BE2C (cell line): ENCODE data around the gene CEP128.
"Not testable (repeated sequence)": the region's sequence is repeated elsewhere in the genome, so short reads cannot be mapped to it uniquely, and the experiment has no call there.

Source experiments
- DNase-seq: peaks from one replicate; pipeline ENCODE4 v3.0.0-alpha.2; 2020
- H3K27me3 ChIP-seq: fragments of 250-450 bp; sonication (Bioruptor Pico); 2 replicates; pipeline ENCODE4 v1.5.1; 2020; ENCODE audit warnings: mild to moderate bottlenecking
- H3K36me3 ChIP-seq: fragments of 250-450 bp; sonication (Bioruptor Pico); 2 replicates; pipeline ENCODE4 v1.5.1; 2020; ENCODE audit warnings: mild to moderate bottlenecking
- H3K4me1 ChIP-seq: fragments of 250-450 bp; sonication (Bioruptor Pico); 2 replicates; pipeline ENCODE4 v1.5.1; 2020
- H3K4me3 ChIP-seq: 2 replicates; pipeline ENCODE4 v1.5.1; 2011; ENCODE audit warnings: low read depth, low read length
- H3K9me3 ChIP-seq: fragments of 250-450 bp; sonication (Bioruptor Pico); 2 replicates; pipeline ENCODE4 v1.5.1; 2020
- TF ChIP-seq, protein P1 (sequence below): IDR thresholded peaks from 2 replicates; pipeline ENCODE4 v1.5.1; 2012; ENCODE audit warnings: mild to moderate bottlenecking, low read depth, low read length

The CEP128 gene

DNA sequence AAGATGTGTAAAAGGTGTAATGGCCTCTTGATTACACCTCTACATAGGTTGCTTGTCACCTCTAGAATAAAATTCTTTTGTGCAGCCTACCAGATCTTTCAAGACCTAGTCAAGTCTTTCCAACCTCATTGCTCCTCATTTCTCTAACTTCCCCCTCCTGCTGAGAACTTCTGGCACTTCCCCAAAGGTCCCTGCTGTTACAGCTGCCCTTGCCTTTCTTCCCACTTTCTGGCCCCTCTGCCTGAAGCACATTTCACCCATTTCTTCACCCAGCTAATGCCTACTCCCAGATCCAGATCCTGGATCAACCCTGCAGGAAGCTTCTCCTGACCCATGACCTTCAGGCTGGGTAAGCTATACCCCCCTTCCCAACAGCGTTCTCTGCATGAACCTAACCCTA, 15.4 kb upstream of the CEP128 start:
- H3K4me3 ChIP-seq = no peak overlapping the region
- TF ChIP-seq, protein P1, sequence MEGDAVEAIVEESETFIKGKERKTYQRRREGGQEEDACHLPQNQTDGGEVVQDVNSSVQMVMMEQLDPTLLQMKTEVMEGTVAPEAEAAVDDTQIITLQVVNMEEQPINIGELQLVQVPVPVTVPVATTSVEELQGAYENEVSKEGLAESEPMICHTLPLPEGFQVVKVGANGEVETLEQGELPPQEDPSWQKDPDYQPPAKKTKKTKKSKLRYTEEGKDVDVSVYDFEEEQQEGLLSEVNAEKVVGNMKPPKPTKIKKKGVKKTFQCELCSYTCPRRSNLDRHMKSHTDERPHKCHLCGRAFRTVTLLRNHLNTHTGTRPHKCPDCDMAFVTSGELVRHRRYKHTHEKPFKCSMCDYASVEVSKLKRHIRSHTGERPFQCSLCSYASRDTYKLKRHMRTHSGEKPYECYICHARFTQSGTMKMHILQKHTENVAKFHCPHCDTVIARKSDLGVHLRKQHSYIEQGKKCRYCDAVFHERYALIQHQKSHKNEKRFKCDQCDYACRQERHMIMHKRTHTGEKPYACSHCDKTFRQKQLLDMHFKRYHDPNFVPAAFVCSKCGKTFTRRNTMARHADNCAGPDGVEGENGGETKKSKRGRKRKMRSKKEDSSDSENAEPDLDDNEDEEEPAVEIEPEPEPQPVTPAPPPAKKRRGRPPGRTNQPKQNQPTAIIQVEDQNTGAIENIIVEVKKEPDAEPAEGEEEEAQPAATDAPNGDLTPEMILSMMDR = no peak
- H3K4me1 ChIP-seq = no peaks in the 10 kb centered on the region
- no peaks in the 10 kb centered on the region for H3K27me3 ChIP-seq
- DNase-seq = no peak
- H3K9me3 ChIP-seq = no peaks in the 10 kb centered on the region
- no peaks in the 10 kb centered on the region for H3K36me3 ChIP-seq

DNA sequence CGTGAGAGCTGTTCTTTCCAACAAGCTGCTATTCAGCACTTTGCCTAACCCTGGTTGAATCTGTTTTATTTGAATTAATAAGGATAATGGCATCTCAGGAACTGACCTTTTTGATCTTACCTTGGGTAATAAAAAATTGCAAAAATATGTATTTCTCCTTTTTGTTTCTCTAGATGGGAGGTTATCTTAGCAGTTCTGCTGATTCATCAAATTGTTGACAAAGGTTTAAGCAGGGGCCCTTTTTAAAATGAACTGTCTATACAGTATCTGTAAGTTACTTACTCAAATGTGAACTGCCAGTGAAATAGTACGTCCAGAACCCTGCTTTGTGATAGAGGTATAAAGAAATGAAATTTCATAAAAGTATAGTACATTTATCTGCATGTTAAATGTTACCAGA, 14.6 kb upstream of the CEP128 start:
- Histone ChIP-seq H3K9me3 (no peaks in the 10 kb centered on the region), H3K36me3 (no peaks in the 10 kb centered on the region), H3K27me3 (no peaks in the 10 kb centered on the region; the same call in 1 of the 2 replicates), H3K4me1 (no peaks in the 10 kb centered on the region), H3K4me3 (no peak overlapping the region)
- DNase-seq = no peak
- TF ChIP-seq, protein P1 = no peak

DNA sequence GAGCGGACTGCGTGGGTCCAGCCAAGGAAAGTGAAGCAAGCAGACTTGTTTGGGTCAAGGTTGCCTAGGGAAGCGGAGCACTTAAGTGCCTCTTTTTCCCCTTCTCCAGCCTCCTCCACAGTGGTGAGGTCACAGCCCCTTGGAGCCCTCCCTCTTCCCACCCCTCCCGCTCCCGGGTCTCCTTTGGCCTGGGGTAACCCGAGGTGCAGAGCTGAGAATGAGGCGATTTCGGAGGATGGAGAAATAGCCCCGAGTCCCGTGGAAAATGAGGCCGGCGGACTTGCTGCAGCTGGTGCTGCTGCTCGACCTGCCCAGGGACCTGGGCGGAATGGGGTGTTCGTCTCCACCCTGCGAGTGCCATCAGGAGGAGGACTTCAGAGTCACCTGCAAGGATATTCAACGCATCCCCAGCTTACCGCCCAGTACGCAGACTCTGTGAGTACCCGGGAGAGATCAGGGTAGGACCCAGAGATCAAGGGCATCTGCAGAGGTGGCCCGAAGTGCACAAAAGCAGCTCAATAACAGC, 13.9 kb upstream of the CEP128 start, which contains the start of gene TSHR:
Gene TSHR, plus strand, starts transcription at position 206 of the 526 bp plus-strand sequence. Its CDS starts 60 bp downstream, at position 266.
- TF ChIP-seq, protein P1 = no peak
- peak within 1 kb of the TSS; percentile 67 for H3K4me3 ChIP-seq
- H3K27me3 ChIP-seq = no peaks in the 10 kb centered on the region; the same call in none of the 2 replicates
- no peaks in the 10 kb centered on the region for H3K36me3 ChIP-seq
- no peaks in the 10 kb centered on the region for H3K4me1 ChIP-seq
- DNase-seq = no peak
- H3K9me3 ChIP-seq = no peaks in the 10 kb centered on the region

DNA sequence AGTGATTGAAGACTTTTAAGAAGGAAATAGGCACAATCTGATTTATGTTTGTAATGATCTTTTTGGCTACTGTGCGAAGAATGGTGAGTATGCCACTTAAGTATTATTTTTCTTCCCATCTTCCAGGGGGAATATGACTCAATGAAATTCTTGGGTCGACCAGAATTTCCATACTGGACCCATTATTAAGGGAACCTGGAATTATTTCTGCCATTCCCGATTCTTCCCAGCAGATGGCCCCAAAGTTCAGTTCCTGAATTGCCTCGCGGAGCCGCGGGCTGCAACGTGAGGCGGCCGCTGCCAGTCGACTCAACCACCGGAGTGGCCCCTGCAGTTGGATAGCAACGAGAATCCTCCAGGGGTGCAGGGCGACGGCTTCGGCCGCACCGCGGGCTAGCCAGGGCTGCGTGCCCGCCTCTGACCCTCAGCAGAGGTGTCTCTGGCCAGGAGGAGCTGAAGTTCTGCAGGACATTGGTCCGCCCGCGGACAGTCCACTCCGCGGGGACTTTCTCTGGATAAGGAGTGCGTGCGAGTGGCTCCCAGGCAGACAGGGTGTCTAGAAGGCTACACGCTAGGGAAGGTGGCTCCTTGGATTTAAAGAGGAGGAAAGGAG, 13.3 kb upstream of the CEP128 start:
- H3K27me3 ChIP-seq = no peaks in the 10 kb centered on the region; the same call in none of the 2 replicates
- peak overlapping the region; percentile 67 for H3K4me3 ChIP-seq
- H3K4me1 ChIP-seq = no peaks in the 10 kb centered on the region
- peak; percentile 84 for DNase-seq
- no peaks in the 10 kb centered on the region for H3K9me3 ChIP-seq
- TF ChIP-seq, protein P1 = peak; percentile 84
- no peaks in the 10 kb centered on the region for H3K36me3 ChIP-seq

DNA sequence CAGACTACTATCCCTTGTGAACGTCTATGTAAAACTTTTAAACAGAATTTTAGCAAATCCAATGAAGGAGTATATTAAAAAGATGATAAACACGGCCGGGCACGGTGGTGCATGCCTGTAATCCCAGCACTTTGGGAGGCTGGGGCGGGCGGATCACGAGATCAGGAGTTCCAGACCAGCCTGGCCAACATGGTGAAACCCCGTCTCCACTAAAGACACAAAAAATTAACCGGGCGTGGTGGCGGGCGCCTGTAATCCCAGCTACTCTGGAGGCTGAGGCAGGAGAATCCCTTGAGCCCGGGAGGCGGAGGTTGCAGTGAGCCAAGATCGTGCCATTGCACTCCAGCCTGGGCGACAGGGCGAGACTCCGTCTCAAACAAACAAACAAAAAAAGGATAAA, 11.7 kb upstream of the CEP128 start:
- not testable (repeated sequence) for H3K4me3 ChIP-seq, H3K4me1 ChIP-seq, DNase-seq, H3K36me3 ChIP-seq, H3K27me3 ChIP-seq, H3K9me3 ChIP-seq

DNA sequence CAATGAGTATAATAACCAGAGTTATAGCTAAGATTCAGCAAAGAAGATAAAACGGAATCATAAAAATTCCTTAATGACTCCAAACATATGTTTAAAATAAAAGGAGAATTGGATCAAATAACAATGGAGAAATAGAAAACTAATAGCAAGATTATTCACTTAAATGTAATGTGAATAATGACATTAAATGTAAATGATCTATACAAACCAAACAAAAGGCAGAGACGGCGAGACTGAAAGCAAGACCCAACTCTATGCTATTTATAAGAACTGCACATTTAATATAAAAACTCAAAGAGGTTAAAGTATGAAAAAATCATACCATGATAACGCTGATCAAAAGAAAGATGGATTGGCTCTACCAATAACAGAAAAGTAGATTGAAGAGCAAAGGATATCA, 10.0 kb upstream of the CEP128 start:
- Histone ChIP-seq H3K4me3 (no peak overlapping the region), H3K9me3 (no peaks in the 10 kb centered on the region), H3K27me3 (peaks cover 9% of the 10 kb centered on the region), H3K36me3 (no peaks in the 10 kb centered on the region), H3K4me1 (no peaks in the 10 kb centered on the region)
- no peak for DNase-seq
- TF ChIP-seq, protein P1 = no peak
